Inferior parietal cortex (tissue), 1 donor: ENCODE measurements around the gene ZCRB1.

Experiments used
- DNase-seq: peaks from one replicate; pipeline ENCODE4 v3.0.0-alpha.2; 2016; ENCODE audit errors: extremely low spot score

The ZCRB1 gene

DNA sequence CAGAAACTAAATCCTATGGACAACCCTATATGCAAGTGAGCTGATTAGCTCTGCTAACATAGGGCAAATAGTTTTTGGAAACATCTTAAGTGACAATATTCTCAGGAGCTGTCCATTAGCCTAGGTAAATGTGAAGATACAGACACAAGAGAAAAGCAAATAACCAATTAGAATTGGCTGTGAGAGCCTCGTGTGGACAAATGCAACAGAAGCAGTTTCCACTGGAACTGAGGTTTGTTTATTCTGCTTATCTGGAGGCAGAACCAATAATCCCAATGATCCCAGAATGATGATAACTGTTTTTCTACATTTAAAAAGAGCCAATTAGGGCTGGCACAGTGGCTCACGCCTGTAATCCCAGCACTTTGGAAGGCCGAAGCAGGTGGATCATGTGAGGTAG lies 44.6 kb downstream of the ZCRB1 start:
- DNase-seq = no peak

DNA sequence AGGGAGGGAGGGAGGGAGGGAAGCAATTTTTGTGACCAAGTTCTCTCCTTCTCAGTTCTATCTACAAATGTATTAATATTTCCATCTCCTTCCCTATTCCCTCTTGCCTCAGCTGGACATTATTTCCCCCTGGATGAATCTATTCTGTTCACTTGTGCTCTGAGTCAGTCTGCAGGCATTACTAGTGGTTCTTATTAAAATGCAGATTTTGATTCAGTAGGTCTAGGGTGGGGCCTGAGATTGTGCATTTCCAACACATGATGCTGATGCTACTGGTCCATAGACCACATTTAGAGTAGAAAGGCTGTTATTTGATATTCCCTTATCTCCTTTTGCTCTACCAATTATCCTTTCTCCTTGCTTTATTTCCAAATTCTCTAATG lies 47.8 kb downstream of the ZCRB1 start:
- no peak for DNase-seq

- no peak for DNase-seq
Measured at GRCh38 chr12:42277396-42278127, 48.3 kb downstream of the ZCRB1 start.

- no peak for DNase-seq
Measured at GRCh38 chr12:42275499-42275898, 50.4 kb downstream of the ZCRB1 start.

DNA sequence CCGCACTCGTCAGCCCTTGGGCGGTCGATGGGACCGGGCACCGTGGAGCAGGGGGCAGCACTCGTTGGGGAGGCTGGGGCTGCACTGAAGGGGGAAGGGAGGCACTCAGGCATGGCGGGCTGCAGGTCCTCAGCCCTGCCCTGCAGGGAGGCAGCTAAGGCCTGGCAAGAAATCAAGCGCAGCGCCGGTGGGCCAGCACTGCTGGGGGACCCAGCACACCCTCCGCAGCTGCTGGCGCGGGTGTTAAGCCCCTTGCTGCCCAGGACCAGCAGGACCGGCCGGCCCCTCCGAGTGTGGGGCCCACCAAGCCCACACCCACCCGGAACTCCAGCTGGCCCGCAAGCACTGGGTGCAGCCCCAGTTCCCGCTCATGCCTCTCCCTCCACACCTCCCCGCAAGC lies 52.2 kb downstream of the ZCRB1 start:
- DNase-seq = no peak

GRCh38 chr12:42270596-42270995 lies 55.3 kb downstream of the ZCRB1 start:
- DNase-seq = no peak

- no peak for DNase-seq
Measured at GRCh38 chr12:42267413-42268190, 58.3 kb downstream of the ZCRB1 start.

DNA sequence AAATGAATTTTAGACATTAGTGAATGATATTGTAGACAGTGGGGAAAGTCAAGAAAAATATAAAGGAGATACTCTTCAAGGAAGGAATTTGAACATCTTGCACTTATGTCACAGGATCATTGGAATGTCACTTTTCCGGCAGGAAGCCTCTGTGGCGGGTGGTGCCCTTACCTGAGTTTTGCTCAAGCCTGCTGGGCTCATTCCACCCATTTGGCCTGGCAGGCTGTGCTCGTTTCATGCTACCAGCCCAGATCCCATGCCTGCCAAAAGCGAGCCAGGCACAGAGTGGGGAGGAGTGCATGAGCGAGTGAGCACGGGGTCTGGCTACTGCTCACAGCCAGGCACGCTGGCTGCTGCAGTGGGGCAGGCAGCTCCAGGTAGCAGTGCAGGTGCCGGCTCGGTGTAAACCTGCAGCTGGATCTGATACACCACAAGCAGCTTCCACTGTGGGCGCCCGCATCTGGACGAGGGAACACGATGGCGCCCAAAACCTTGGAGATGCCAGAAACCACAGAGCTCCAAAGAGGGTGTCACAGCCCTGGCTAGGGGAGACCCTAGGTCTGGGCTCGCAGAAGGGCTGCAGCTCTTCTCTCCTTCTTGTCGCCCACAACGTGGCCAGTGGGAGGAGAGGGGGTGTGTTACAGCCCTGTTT lies 59.2 kb downstream of the ZCRB1 start:
- DNase-seq = no peak

DNA sequence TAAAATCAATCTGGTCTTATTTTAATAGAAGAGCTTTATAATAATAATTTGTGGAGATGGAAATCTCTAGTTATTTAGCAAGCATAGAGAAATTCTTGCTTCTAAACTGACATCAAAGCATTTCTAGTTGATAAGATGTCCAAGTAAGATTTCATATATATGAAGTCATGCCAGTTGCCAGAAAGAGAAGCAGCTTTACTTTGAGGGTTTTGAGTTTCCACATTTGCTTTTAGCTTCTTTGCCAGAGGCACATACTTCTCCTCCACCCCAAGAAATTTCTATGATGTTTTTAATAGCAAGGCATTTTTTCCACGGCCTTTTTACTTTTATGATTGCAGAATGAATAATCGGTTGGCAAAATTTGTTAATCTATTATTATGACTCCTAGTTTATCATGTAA lies 63.6 kb downstream of the ZCRB1 start:
- DNase-seq = no peak
